Osteocyte (in vitro differentiated cells): ENCODE measurements around the gene CWC27. TPM values are rescaled to one million over a fixed set of nuclear protein-coding genes. Genes with fewer than 3 reads are reported as not detected.

ENCODE experiments used
- DNase-seq: peaks from one replicate; pipeline ENCODE4 v3.0.0; 2021; ENCODE audit warnings: mixed read lengths; ENCODE audit not compliant: unreplicated experiment; ENCODE audit errors: extremely low spot score
- H3K27ac Mint-ChIP-seq: one replicate; pipeline ENCODE4 v1.8.0; 2021; ENCODE audit warnings: mild to moderate bottlenecking, mixed read lengths; ENCODE audit not compliant: unreplicated experiment
- H3K27me3 Mint-ChIP-seq: one replicate; pipeline ENCODE4 v1.8.0; 2021; ENCODE audit warnings: mixed read lengths; ENCODE audit not compliant: unreplicated experiment
- H3K36me3 Mint-ChIP-seq: one replicate; pipeline ENCODE4 v1.8.0; 2021; ENCODE audit warnings: mixed read lengths; ENCODE audit not compliant: unreplicated experiment
- H3K4me1 Mint-ChIP-seq: one replicate; pipeline ENCODE4 v1.8.0; 2021; ENCODE audit warnings: mixed read lengths; ENCODE audit not compliant: unreplicated experiment
- H3K4me3 Mint-ChIP-seq: one replicate; pipeline ENCODE4 v1.8.0; 2021; ENCODE audit warnings: mild to moderate bottlenecking, moderate library complexity, mixed read lengths; ENCODE audit not compliant: unreplicated experiment
- H3K9me3 Mint-ChIP-seq: one replicate; pipeline ENCODE4 v1.8.0; 2021; ENCODE audit warnings: mixed read lengths; ENCODE audit not compliant: unreplicated experiment
- total RNA-seq: library from RNA; stranded (reverse); gene quantifications from 2 replicates; pipeline ENCODE4 v1.2.1, GENCODE V29; 2021
- TF ChIP-seq, protein P1 (sequence below): fragments of 200-600 bp; sonication (generic); IDR thresholded peaks from 2 replicates; pipeline ENCODE4 v1.5.0; 2021; ENCODE audit warnings: antibody characterized with exemption, mild to moderate bottlenecking, moderate library complexity

CWC27 gene
- total RNA-seq, 1 donor from 2014 or later: 24.7 TPM

DNA sequence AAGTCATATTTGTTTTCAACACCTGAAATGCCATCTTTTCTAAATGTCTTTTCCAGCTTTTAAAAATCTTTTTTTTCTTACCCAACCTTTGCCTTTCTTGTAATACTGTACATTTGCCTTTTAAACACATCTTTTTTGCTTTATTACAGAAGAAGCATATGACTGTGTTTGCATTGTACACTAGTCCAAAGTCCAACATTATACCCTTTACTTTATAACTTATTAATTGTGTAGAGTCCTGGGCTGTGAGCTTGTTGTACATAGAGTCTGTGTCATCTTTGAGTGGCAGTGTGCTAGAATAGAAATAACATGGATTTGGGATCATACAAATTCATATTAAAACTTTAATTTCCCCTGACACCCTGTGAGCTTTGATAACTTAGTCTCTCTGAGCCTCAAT is 23.7 kb downstream of the CWC27 start:
- TF ChIP-seq, protein P1, sequence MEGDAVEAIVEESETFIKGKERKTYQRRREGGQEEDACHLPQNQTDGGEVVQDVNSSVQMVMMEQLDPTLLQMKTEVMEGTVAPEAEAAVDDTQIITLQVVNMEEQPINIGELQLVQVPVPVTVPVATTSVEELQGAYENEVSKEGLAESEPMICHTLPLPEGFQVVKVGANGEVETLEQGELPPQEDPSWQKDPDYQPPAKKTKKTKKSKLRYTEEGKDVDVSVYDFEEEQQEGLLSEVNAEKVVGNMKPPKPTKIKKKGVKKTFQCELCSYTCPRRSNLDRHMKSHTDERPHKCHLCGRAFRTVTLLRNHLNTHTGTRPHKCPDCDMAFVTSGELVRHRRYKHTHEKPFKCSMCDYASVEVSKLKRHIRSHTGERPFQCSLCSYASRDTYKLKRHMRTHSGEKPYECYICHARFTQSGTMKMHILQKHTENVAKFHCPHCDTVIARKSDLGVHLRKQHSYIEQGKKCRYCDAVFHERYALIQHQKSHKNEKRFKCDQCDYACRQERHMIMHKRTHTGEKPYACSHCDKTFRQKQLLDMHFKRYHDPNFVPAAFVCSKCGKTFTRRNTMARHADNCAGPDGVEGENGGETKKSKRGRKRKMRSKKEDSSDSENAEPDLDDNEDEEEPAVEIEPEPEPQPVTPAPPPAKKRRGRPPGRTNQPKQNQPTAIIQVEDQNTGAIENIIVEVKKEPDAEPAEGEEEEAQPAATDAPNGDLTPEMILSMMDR: no peak
- no peaks in the 10 kb centered on the region for H3K27me3 Mint-ChIP-seq
- H3K27ac Mint-ChIP-seq: no peak overlapping the region
- H3K9me3 Mint-ChIP-seq: no peaks in the 10 kb centered on the region
- no peak for DNase-seq
- H3K4me3 Mint-ChIP-seq: no peak overlapping the region
- peaks cover 12% of the 10 kb centered on the region for H3K36me3 Mint-ChIP-seq
- H3K4me1 Mint-ChIP-seq: peaks cover 6% of the 10 kb centered on the region

DNA sequence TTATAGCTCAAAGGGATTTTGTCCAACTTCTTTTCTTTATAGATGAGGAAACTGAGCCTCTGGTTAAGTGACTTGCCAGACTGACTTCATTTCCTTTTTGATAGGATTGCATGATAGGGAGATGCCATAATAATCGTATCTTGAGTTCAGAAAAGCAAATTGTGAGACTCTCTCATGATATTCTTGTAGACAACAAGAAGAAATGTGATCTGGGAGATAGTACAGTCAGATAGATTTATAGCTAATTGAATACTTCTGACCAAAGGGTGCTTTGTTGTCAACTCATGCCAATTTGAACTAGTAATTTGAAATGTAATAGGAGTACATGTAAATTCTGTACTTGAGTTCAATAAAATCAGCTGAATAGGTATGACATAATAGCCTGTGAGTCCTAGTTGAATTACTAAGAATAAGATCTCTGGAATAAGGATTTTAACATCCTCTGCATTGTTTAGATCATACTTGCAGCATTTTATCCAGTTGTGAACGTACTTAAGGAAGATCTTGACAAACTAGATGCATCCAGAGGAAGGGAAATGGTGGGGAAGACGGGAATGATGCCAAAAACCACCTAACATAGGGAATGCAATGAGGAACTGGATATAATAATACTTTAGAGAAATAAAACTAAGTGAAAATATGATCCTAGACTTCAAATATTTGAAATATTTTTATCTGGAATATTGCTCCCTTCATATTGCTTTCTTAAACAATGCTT is 25.5 kb downstream of the CWC27 start:
- Mint-ChIP-seq H3K27ac (no peak overlapping the region), H3K36me3 (peaks cover 12% of the 10 kb centered on the region), H3K4me1 (peaks cover 6% of the 10 kb centered on the region), H3K9me3 (no peaks in the 10 kb centered on the region), H3K27me3 (no peaks in the 10 kb centered on the region), H3K4me3 (no peak overlapping the region)
- DNase-seq: no peak
- TF ChIP-seq, protein P1: no peak

DNA sequence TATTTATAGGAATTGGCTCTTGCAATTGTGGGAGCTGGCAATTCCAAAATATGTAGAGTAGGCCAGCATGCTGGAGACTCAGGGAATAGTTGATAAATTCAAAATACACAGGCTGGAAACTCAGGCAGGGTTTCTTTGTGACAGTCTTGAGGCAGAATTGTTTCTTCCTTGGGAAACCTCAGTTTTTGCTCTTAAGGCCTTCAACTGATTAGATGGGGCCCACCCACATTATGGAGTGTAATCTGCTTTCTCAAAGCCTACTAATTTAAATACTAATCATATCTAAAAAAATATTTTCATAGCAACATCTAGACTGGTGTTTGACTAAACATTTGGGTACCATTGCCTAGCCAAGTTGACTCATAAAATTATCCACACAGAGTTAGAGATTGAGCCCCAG is 27.6 kb downstream of the CWC27 start:
- TF ChIP-seq, protein P1: no peak
- no peak overlapping the region for H3K4me3 Mint-ChIP-seq
- no peaks in the 10 kb centered on the region for H3K9me3 Mint-ChIP-seq
- peaks cover 16% of the 10 kb centered on the region for H3K4me1 Mint-ChIP-seq
- no peak overlapping the region for H3K27ac Mint-ChIP-seq
- H3K27me3 Mint-ChIP-seq: no peaks in the 10 kb centered on the region
- peaks cover 9% of the 10 kb centered on the region for H3K36me3 Mint-ChIP-seq
- no peak for DNase-seq

DNA sequence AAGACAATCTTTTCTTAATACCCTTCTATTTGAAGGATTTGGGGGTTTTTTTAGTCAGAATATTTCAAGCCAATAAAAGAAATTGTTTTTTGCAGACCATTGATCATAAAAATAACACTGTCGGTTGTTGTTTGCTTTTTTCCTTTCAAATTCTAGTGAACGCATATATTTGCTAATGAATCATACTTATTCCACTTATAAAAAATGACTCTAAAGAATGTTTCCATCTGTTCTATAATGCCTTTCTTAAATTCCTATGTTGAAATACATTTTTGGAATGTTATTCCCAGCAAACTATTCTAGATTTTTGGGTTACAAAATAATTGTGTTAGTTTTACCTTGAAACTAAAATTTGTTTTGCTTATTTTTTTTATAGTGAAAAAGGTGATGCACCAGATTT is 32.2 kb downstream of the CWC27 start:
- TF ChIP-seq, protein P1: no peak
- no peaks in the 10 kb centered on the region for H3K27me3 Mint-ChIP-seq
- no peak for DNase-seq
- no peaks in the 10 kb centered on the region for H3K9me3 Mint-ChIP-seq
- no peak overlapping the region for H3K27ac Mint-ChIP-seq
- peaks cover 10% of the 10 kb centered on the region for H3K4me1 Mint-ChIP-seq
- H3K4me3 Mint-ChIP-seq: no peak overlapping the region
- no peaks in the 10 kb centered on the region for H3K36me3 Mint-ChIP-seq

DNA sequence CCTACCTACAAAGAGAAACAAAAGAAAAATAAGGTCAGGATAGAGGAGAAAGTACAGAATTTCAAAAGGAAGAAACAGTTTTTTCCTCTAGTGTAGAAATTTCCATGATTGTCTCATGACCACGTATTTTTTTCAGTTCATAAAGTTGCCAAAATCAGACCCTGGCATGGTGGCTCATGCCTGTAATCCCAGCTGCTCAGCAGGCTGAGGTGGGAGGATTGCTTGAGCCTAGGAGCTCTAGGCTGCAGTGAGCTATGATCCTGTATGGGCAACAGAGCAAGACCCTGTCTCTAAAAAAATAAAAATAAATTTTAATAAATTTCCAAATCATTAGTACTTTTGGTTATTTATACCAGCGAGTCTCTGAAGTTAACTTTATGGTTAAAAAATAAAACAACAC is 37.8 kb downstream of the CWC27 start:
- DNase-seq: no peak
- TF ChIP-seq, protein P1: no peak
- no peak overlapping the region for H3K4me3 Mint-ChIP-seq
- peaks cover 7% of the 10 kb centered on the region for H3K36me3 Mint-ChIP-seq
- H3K27me3 Mint-ChIP-seq: no peaks in the 10 kb centered on the region
- H3K27ac Mint-ChIP-seq: no peak overlapping the region
- no peaks in the 10 kb centered on the region for H3K9me3 Mint-ChIP-seq
- no peaks in the 10 kb centered on the region for H3K4me1 Mint-ChIP-seq
